Mononuclear cell (primary cell): ENCODE results near the gene AHSP. TPM values are rescaled to one million over a fixed set of nuclear protein-coding genes. Genes with fewer than 3 reads are reported as not detected.

Source experiments
- total RNA-seq: library from RNA; depleted of rRNA; stranded (reverse); fragments of >200 nt; gene quantifications from one replicate; pipeline ENCODE4 v1.2.3, GENCODE V29; 2012

Gene AHSP
- total RNA-seq, 1 donor = 0.52 TPM

Other genes starting within 250 kb of the AHSP start
- gene ITGAX, start 172.7 kb upstream of the AHSP start, total RNA-seq = 190 TPM
- gene ITGAD, start 134.6 kb upstream of the AHSP start, total RNA-seq = under 0.01 TPM
- not detected for gene COX6A2, start 99.5 kb upstream of the AHSP start, total RNA-seq
- gene ZNF843, start 85.1 kb upstream of the AHSP start, total RNA-seq = not detected
- gene ARMC5, start 68.4 kb upstream of the AHSP start, total RNA-seq = 9.2 TPM
- 1.4 TPM for gene TGFB1I1, start 55.7 kb upstream of the AHSP start, total RNA-seq
- 0.42 TPM for gene SLC5A2, start 44.8 kb upstream of the AHSP start, total RNA-seq
- gene RUSF1, start 19.5 kb upstream of the AHSP start, total RNA-seq = 25.0 TPM